HepG2 (cell line): Measurements from ENCODE around the gene RAB8A. TPM values are rescaled to one million over a fixed set of nuclear protein-coding genes. Genes with fewer than 3 reads are reported as not detected.
A peak's percentile ranks its signal among the peaks of the same experiment; 100 is the strongest.

ENCODE experiments used
- ASH2L ChIP-seq: fragments of 300-600, 200-600 bp; sonication (generic); IDR thresholded peaks from 2 replicates; pipeline ENCODE4 v1.7.0; 2017; ENCODE audit warnings: low read depth, mild to moderate bottlenecking, moderate library complexity, mixed read lengths, low read length; ENCODE audit not compliant: insufficient read length
- CHD4 ChIP-seq: fragments of 200-600 bp; sonication (generic); IDR thresholded peaks from 2 replicates; pipeline ENCODE4 v1.7.0; 2017; ENCODE audit warnings: mild to moderate bottlenecking, low read length, borderline replicate concordance
- ETV5 ChIP-seq: IDR thresholded peaks from 2 replicates; pipeline ENCODE4 v1.6.1; 2018; ENCODE audit warnings: missing biosample characterization, missing genetic modification reagents, inconsistent platforms, borderline replicate concordance
- GPN1 ChIP-seq: sonication (generic); formaldehyde crosslinking; IDR thresholded peaks from 2 replicates; pipeline ENCODE4 v1.5.1; 2020; ENCODE audit warnings: missing genetic modification reagents, borderline replicate concordance
- MTF2 ChIP-seq: sonication (generic); formaldehyde crosslinking; IDR thresholded peaks from 2 replicates; pipeline ENCODE4 v1.5.0; 2020; ENCODE audit warnings: missing genetic modification reagents, borderline replicate concordance
- NCOR1 ChIP-seq: fragments of 200-600 bp; sonication (generic); IDR thresholded peaks from 2 replicates; pipeline ENCODE4 v1.7.0; 2017; ENCODE audit warnings: antibody characterized with exemption, low read length, borderline replicate concordance
- NFE2 ChIP-seq: sonication (generic); formaldehyde crosslinking; IDR thresholded peaks from 2 replicates; pipeline ENCODE4 v1.4.0; 2020; ENCODE audit warnings: missing genetic modification reagents
- RORA ChIP-seq: sonication (generic); formaldehyde crosslinking; IDR thresholded peaks from 2 replicates; pipeline ENCODE4 v1.5.0; 2020; ENCODE audit warnings: mild to moderate bottlenecking, missing genetic modification reagents, moderate library complexity
- SRSF4 ChIP-seq: fragments of 200-400 bp; formaldehyde crosslinking; IDR thresholded peaks from one replicate; pipeline ENCODE4 v1.6.1; 2018; ENCODE audit warnings: mild to moderate bottlenecking, low read depth, low read length, moderate library complexity; ENCODE audit not compliant: poor library complexity, severe bottlenecking
- ZC3H13 ChIP-seq: sonication (generic); formaldehyde crosslinking; IDR thresholded peaks from 2 replicates; pipeline ENCODE4 v1.8.1; 2023; ENCODE audit warnings: mild to moderate bottlenecking, missing genetic modification reagents, moderate library complexity
- ZNF296 ChIP-seq: sonication (generic); formaldehyde crosslinking; conservative IDR thresholded peaks from 2 replicates; pipeline ENCODE4 v1.5.0; 2020; ENCODE audit warnings: mild to moderate bottlenecking, missing genetic modification reagents
- ZNF543 ChIP-seq: sonication (generic); formaldehyde crosslinking; IDR thresholded peaks from 2 replicates; pipeline ENCODE4 v1.4.0; 2020; ENCODE audit warnings: mild to moderate bottlenecking, missing genetic modification reagents
- ZNF75D ChIP-seq: sonication (generic); formaldehyde crosslinking; IDR thresholded peaks from 2 replicates; pipeline ENCODE4 v1.8.1; 2023; ENCODE audit warnings: missing genetic modification reagents, mild to moderate bottlenecking, borderline replicate concordance
- polyA plus RNA-seq, 8 experiments: library from polyadenylated mRNA; depleted of rRNA in 3 of 8; stranded (reverse) in 7 of 8; unstranded in 1 of 8; fragments of >200 nt; fragmentation: Illumina TruSeq in 4 of 8; extraction: Trizol in 4 of 8; gene quantifications; 2 replicates each; pipeline versions ENCODE4 v1.2.1 to v1.2.3, GENCODE V29; 2011 to 2016; ENCODE audit warnings: low read depth in 4 of 8, missing spikeins in 1 of 8, mixed read lengths in 1 of 8; ENCODE audit not compliant: insufficient read depth in 1 of 8
- total RNA-seq, 5 experiments: library from RNA; depleted of rRNA; stranded (reverse); fragments of >200 nt; fragmentation: Illumina TruSeq; extraction: Trizol; gene quantifications; 2 replicates each; pipeline ENCODE4 v1.2.3, GENCODE V29; 2016; ENCODE audit warnings: low read depth in 1 of 5
- TF ChIP-seq, protein P1 (sequence below): sonication (generic); formaldehyde crosslinking; IDR thresholded peaks from 2 replicates; pipeline ENCODE4 v1.4.0; 2020; ENCODE audit warnings: missing genetic modification reagents

RAB8A gene
- total and polyA plus RNA-seq, 2 of the 13 experiments (the other 11 are each of a cell fraction or from before 2014, with no cell fraction given): 36.7 to 45.0 TPM

- TF ChIP-seq, protein P1, sequence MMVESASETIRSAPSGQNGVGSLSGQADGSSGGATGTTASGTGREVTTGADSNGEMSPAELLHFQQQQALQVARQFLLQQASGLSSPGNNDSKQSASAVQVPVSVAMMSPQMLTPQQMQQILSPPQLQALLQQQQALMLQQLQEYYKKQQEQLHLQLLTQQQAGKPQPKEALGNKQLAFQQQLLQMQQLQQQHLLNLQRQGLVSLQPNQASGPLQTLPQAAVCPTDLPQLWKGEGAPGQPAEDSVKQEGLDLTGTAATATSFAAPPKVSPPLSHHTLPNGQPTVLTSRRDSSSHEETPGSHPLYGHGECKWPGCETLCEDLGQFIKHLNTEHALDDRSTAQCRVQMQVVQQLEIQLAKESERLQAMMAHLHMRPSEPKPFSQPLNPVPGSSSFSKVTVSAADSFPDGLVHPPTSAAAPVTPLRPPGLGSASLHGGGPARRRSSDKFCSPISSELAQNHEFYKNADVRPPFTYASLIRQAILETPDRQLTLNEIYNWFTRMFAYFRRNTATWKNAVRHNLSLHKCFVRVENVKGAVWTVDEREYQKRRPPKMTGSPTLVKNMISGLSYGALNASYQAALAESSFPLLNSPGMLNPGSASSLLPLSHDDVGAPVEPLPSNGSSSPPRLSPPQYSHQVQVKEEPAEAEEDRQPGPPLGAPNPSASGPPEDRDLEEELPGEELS (CRISPR knock-in tag): peak; percentile 41
- TF ChIP-seq CHD4: no peak
- no peak for TF ChIP-seq RORA (CRISPR knock-in tag)
- no peak for TF ChIP-seq ZNF543 (CRISPR knock-in tag)
- TF ChIP-seq ZNF296: no peak
- TF ChIP-seq ETV5 (CRISPR knock-in tag): peak; percentile 23; the same call in 1 of the 2 replicates
- TF ChIP-seq ASH2L: peak; percentile 60
- no peak for TF ChIP-seq MTF2
- TF ChIP-seq NCOR1: peak; percentile 35
- no peak for TF ChIP-seq GPN1 (CRISPR knock-in tag)
- TF ChIP-seq ZC3H13 (CRISPR knock-in tag): no peak
- no peak for TF ChIP-seq SRSF4
- TF ChIP-seq ZNF75D (CRISPR knock-in tag): no peak
- TF ChIP-seq NFE2 (CRISPR knock-in tag): no peak
Measured at GRCh38 chr19:16089010-16089846, 22.5 kb upstream of the RAB8A start (continued).
